ENCODE results near the gene LRRC57.

DNA sequence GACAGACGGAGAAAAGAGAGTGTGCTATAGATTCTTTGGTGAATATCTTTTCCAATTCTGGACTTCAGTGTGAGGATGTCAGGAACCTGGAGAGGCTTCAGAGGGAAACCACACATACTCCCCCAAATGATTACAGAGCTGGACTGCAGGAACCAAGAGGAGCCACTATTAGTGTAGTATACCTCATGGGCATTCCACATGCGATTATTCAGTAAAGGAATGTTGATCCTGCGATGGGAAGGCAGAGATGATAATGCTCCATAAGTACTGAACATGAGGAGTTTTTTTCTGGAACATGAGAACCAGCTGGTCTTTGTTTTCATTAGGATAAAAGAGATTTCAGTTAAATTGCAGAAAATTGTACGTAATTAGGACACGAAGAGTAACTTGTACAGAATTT, 45.5 kb upstream of the LRRC57 start:
- TF ChIP-seq GLIS3 (CRISPR knock-in tag; IDR thresholded peaks at IDR 0.05), result no peak
- TF ChIP-seq SNAI2 (CRISPR knock-in tag; IDR thresholded peaks at IDR 0.05), result no peak
- TF ChIP-seq ZNF565 (CRISPR knock-in tag; conservative IDR thresholded peaks at IDR 0.05; ENCODE audit: low read depth), result no peak
- no peak for TF ChIP-seq PPARA (CRISPR knock-in tag; IDR thresholded peaks at IDR 0.05; ENCODE audit: borderline replicate concordance)
- TF ChIP-seq, protein P1, sequence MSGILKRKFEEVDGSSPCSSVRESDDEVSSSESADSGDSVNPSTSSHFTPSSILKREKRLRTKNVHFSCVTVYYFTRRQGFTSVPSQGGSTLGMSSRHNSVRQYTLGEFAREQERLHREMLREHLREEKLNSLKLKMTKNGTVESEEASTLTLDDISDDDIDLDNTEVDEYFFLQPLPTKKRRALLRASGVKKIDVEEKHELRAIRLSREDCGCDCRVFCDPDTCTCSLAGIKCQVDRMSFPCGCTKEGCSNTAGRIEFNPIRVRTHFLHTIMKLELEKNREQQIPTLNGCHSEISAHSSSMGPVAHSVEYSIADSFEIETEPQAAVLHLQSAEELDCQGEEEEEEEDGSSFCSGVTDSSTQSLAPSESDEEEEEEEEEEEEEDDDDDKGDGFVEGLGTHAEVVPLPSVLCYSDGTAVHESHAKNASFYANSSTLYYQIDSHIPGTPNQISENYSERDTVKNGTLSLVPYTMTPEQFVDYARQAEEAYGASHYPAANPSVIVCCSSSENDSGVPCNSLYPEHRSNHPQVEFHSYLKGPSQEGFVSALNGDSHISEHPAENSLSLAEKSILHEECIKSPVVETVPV (CRISPR knock-in tag; IDR thresholded peaks at IDR 0.05), result no peak
- TF ChIP-seq, protein P2, sequence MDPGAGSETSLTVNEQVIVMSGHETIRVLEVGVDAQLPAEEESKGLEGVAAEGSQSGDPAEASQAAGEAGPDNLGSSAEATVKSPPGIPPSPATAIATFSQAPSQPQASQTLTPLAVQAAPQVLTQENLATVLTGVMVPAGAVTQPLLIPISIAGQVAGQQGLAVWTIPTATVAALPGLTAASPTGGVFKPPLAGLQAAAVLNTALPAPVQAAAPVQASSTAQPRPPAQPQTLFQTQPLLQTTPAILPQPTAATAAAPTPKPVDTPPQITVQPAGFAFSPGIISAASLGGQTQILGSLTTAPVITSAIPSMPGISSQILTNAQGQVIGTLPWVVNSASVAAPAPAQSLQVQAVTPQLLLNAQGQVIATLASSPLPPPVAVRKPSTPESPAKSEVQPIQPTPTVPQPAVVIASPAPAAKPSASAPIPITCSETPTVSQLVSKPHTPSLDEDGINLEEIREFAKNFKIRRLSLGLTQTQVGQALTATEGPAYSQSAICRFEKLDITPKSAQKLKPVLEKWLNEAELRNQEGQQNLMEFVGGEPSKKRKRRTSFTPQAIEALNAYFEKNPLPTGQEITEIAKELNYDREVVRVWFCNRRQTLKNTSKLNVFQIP (CRISPR knock-in tag; IDR thresholded peaks at IDR 0.05; ENCODE audit: borderline replicate concordance, low read depth), result no peak
- TF ChIP-seq ZNF8 (CRISPR knock-in tag; IDR thresholded peaks at IDR 0.05), result no peak
- TF ChIP-seq ARNTL (CRISPR knock-in tag; IDR thresholded peaks at IDR 0.05; ENCODE audit: borderline replicate concordance, low read depth), result no peak
- TF ChIP-seq ZFP3 (CRISPR knock-in tag; IDR thresholded peaks at IDR 0.05), result no peak
- no peak for TF ChIP-seq RARB (CRISPR knock-in tag; IDR thresholded peaks at IDR 0.05)
- no peak for TF ChIP-seq OSR1 (CRISPR knock-in tag; IDR thresholded peaks at IDR 0.05)
